HCT116 (cell line): Measurements from ENCODE around the gene CDK14. TPM values are rescaled to one million over a fixed set of nuclear protein-coding genes. Genes with fewer than 3 reads are reported as not detected.

Experiments
- ATAC-seq: fragments of 200-7000 bp; cut with Tn5 transposase; 2 replicates; pipeline ENCODE4 v1.9.1; 2020; ENCODE audit warnings: mild to moderate bottlenecking, moderate library complexity
- BruUV-seq: library from RNA; stranded (reverse); fragments of 400-500 nt; replicated peaks from 2 replicates; lab custom pipeline; 2021; lab: Mats Ljungman, UMichigan
- CTCF ChIA-PET: fragments of 300-600 bp; sonication (Branson Sonifier 250); formaldehyde crosslinking; loops from one replicate; lab custom pipeline; 2021; ENCODE audit warnings: antibody characterized with exemption; lab: Charles Lee
- POLR2A ChIA-PET: fragments of 300-600, 350-600 bp; sonication (Branson Sonifier 250); formaldehyde crosslinking; loops from one replicate; lab custom pipeline; 2021; ENCODE audit warnings: antibody characterized with exemption; lab: Charles Lee
- RAD21 ChIA-PET, 2 experiments: fragments of 300-600 bp; sonication (Branson Sonifier 250); formaldehyde crosslinking; loops; one replicate each; lab custom pipeline; 2023; ENCODE audit warnings: low total read pairs in 2 of 2; ENCODE audit not compliant: uncharacterized antibody in 2 of 2, unreplicated experiment in 2 of 2, low non-redundant PET in 1 of 2; lab: Charles Lee
- DNase-seq: peaks from one replicate; pipeline ENCODE4 v3.0.0-alpha.2; 2010; ENCODE audit warnings: low read depth, low spot score
- H2AFZ ChIP-seq: fragments of 200-600 bp; shearing (Covaris generic), sonication (generic); 2 replicates; pipeline ENCODE4 v1.6.1; 2017; ENCODE audit warnings: low read depth, mixed run types, mixed read lengths, antibody characterized with exemption, low read length; ENCODE audit not compliant: poor library complexity, severe bottlenecking
- H3K27ac ChIP-seq: 2 replicates; pipeline ENCODE4 v1.5.1; 2012; ENCODE audit warnings: low read depth, low read length
- H3K27me3 ChIP-seq: fragments of 200-600 bp; sonication (generic); 2 replicates; pipeline ENCODE4 v1.6.1; 2016; ENCODE audit warnings: mixed run types, low read length, mixed read lengths; ENCODE audit not compliant: insufficient read depth
- H3K36me3 ChIP-seq, 2 experiments: fragments of 200-500 bp in 1 of 2; fragments of 200-600 bp in 1 of 2; sonication (Bioruptor generic) in 1 of 2; sonication (generic) in 1 of 2; 2 replicates each; pipeline versions ENCODE4 v1.5.1 to v1.6.1; 2014 to 2016; ENCODE audit warnings: low read length in 2 of 2, inconsistent platforms in 1 of 2, mixed read lengths in 1 of 2, mixed run types in 1 of 2; ENCODE audit not compliant: insufficient read depth in 2 of 2, control insufficient read depth in 1 of 2
- H3K4me1 ChIP-seq, 2 experiments: fragments of 200-600 bp in 1 of 2; sonication (generic) in 1 of 2; 2 replicates each; pipeline versions ENCODE4 v1.5.1 to v1.6.1; 2012 to 2017; ENCODE audit warnings: low read length in 2 of 2, inconsistent platforms in 1 of 2, mild to moderate bottlenecking in 1 of 2, mixed read lengths in 1 of 2, mixed run types in 1 of 2, moderate library complexity in 1 of 2; ENCODE audit not compliant: insufficient read depth in 2 of 2, control insufficient read depth in 1 of 2
- H3K4me2 ChIP-seq: fragments of 200-600 bp; sonication (generic); 2 replicates; pipeline ENCODE4 v1.6.1; 2017; ENCODE audit warnings: mixed run types, low read length, mixed read lengths
- H3K4me3 ChIP-seq, 2 experiments: fragments of 200-600 bp in 1 of 2; sonication (generic) in 1 of 2; replicated peaks in 1 of 2; 2 replicates each; pipeline ENCODE4 v1.5.1; 2011 to 2016; ENCODE audit warnings: low read length in 2 of 2, control low read depth in 1 of 2, low read depth in 1 of 2, mild to moderate bottlenecking in 1 of 2, mixed read lengths in 1 of 2, mixed run types in 1 of 2
- H3K79me2 ChIP-seq: fragments of 200-600 bp; sonication (generic); 2 replicates; pipeline ENCODE4 v1.6.1; 2017; ENCODE audit warnings: mild to moderate bottlenecking, mixed run types, low read length, moderate library complexity, mixed read lengths; ENCODE audit not compliant: insufficient read depth
- H3K9ac ChIP-seq: fragments of 200-600 bp; sonication (generic); 2 replicates; pipeline ENCODE4 v1.6.1; 2016; ENCODE audit warnings: low read length, mixed read lengths
- H3K9me2 ChIP-seq: fragments of 200-600 bp; sonication (generic), shearing (Covaris generic); 2 replicates; pipeline ENCODE4 v1.6.1; 2017; ENCODE audit warnings: mixed run types, mild to moderate bottlenecking, moderate library complexity; ENCODE audit not compliant: insufficient read depth
- H3K9me3 ChIP-seq, 2 experiments: fragments of 200-500 bp in 1 of 2; fragments of 200-600 bp in 1 of 2; sonication (Bioruptor generic) in 1 of 2; sonication (generic) in 1 of 2; 2 replicates each; pipeline ENCODE4 v1.6.1; 2014 to 2017; ENCODE audit warnings: low read length in 2 of 2, mixed read lengths in 2 of 2, inconsistent platforms in 1 of 2, low read depth in 1 of 2, mild to moderate bottlenecking in 1 of 2, mixed run types in 1 of 2, moderate library complexity in 1 of 2; ENCODE audit not compliant: control insufficient read depth in 1 of 2, insufficient read depth in 1 of 2
- H4K20me1 ChIP-seq: fragments of 200-600 bp; sonication (generic), shearing (Covaris generic); 2 replicates; pipeline ENCODE4 v1.6.1; 2017; ENCODE audit warnings: mixed run types, mild to moderate bottlenecking, moderate library complexity; ENCODE audit not compliant: insufficient read depth
- CTCF ChIP-seq, 3 experiments: fragments of 200-600 bp in 1 of 3; sonication (generic) in 1 of 3; IDR thresholded peaks in 2 of 3; conservative IDR thresholded peaks in 1 of 3; 2 replicates each; pipeline ENCODE4 v1.5.1; 2012 to 2017; ENCODE audit warnings: low read depth in 2 of 3, low read length in 2 of 3, antibody characterized with exemption in 1 of 3, borderline replicate concordance in 1 of 3, control low read depth in 1 of 3, mild to moderate bottlenecking in 1 of 3, mixed read lengths in 1 of 3, mixed run types in 1 of 3, moderate library complexity in 1 of 3; ENCODE audit not compliant: insufficient read depth in 1 of 3
- FOSL1 ChIP-seq: IDR thresholded peaks from 2 replicates; pipeline ENCODE4 v1.6.1; 2012; ENCODE audit warnings: low read depth
- POLR2AphosphoS5 ChIP-seq: IDR thresholded peaks from 2 replicates; pipeline ENCODE4 v1.6.1; 2011; ENCODE audit warnings: mild to moderate bottlenecking, low read depth, low read length, moderate library complexity
- RAD21 ChIP-seq: IDR thresholded peaks from 2 replicates; pipeline ENCODE4 v1.6.1; 2012; ENCODE audit warnings: low read depth, mild to moderate bottlenecking
- REST ChIP-seq: IDR thresholded peaks from 2 replicates; pipeline ENCODE4 v1.6.1; 2012; ENCODE audit warnings: low read depth
- SP1 ChIP-seq: IDR thresholded peaks from 2 replicates; pipeline ENCODE4 v1.6.1; 2012; ENCODE audit warnings: low read depth
- intact Hi-C: fragments of 100-400 bp; cut with micrococcal nuclease; formaldehyde crosslinking; loops from 2 replicates; pipeline ENCODE4 v1.10.0; 2022
- total RNA-seq: library from RNA; stranded (reverse); gene quantifications from one replicate; pipeline ENCODE4 v1.2.1, GENCODE V29; 2021; ENCODE audit not compliant: unreplicated experiment

The CDK14 gene
- total RNA-seq, 1 experiment from 2014 or later: 10.2 TPM

- peak; percentile 70 for TF ChIP-seq FOSL1
These were observed 220.5 kb downstream of the CDK14 start (continued) for GRCh38 chr7:90816511-90817142.

- no peak overlapping the region for H2AFZ ChIP-seq
- BruUV-seq: no TSS peak
- TF ChIP-seq POLR2AphosphoS5 (no peak), CTCF (IDR thresholded peaks at IDR 0.05 in 2 of 3, conservative IDR thresholded peaks at IDR 0.05 in 1 of 3; ENCODE audit: borderline replicate concordance in 1 of 3, insufficient read depth in 1 of 3, low read depth in 2 of 3, low read length in 2 of 3) (no peak), REST (no peak), RAD21 (no peak), FOSL1 (no peak), SP1 (no peak)
- H3K9me2 ChIP-seq: no peaks in the 10 kb centered on the region
- ATAC-seq (no peak), DNase-seq (no peak)
- no peak overlapping the region for H3K9ac ChIP-seq
- ChIA-PET RAD21 (no interaction called here), POLR2A (no interaction called here), CTCF (no interaction called here)
- H3K4me2 ChIP-seq: peak overlapping the region; percentile 32; the same call in 1 of the 2 replicates
- no peaks in the 10 kb centered on the region for H3K79me2 ChIP-seq
- no peaks in the 10 kb centered on the region for H4K20me1 ChIP-seq
- no peak overlapping the region for H3K27ac ChIP-seq
- H3K4me3 ChIP-seq: no peak overlapping the region
- no peaks in the 10 kb centered on the region for H3K27me3 ChIP-seq
- intact Hi-C loops: no loop called here
- H3K9me3 ChIP-seq: no peaks in the 10 kb centered on the region
- no peaks in the 10 kb centered on the region for H3K36me3 ChIP-seq
- H3K4me1 ChIP-seq: peaks cover 6 to 13% of the 10 kb centered on the region in 2 experiments; a peak in 3 of 4 replicates
These were observed 221.0 kb downstream of the CDK14 start for GRCh38 chr7:90817151-90817550.
